Bronchial epithelial cell (primary cell): ENCODE data around the gene TSBP1. TPM values are rescaled to one million over a fixed set of nuclear protein-coding genes. Genes with fewer than 3 reads are reported as not detected.

Experiments
- DNase-seq: peaks from one replicate; pipeline ENCODE4 v3.0.0-alpha.2; 2010; ENCODE audit warnings: low read depth
- FAIRE-seq: peaks from 2 replicates; lab custom pipeline; 2011; peaks lifted over from hg19 to GRCh38; lab: Jason Lieb, UNC
- H3K27me3 ChIP-seq: 2 replicates; pipeline ENCODE4 v1.5.1; 2011; ENCODE audit warnings: low read length; ENCODE audit not compliant: control insufficient read depth, insufficient read depth
- H3K36me3 ChIP-seq: 2 replicates; pipeline ENCODE4 v1.5.1; 2011; ENCODE audit warnings: low read length; ENCODE audit not compliant: control insufficient read depth, insufficient read depth
- H3K4me3 ChIP-seq: 2 replicates; pipeline ENCODE4 v1.5.1; 2011; ENCODE audit warnings: mild to moderate bottlenecking, low read depth, low read length, control low read depth
- total RNA-seq: library from RNA; depleted of rRNA; stranded (reverse); fragments of >200 nt; gene quantifications from 2 replicates; pipeline ENCODE4 v1.2.1, GENCODE V29; 2014
- TF ChIP-seq, protein P1 (sequence below): IDR thresholded peaks from 2 replicates; pipeline ENCODE4 v1.5.1; 2011; ENCODE audit warnings: mild to moderate bottlenecking, moderate library complexity, low read length, control low read depth, inconsistent platforms; ENCODE audit not compliant: insufficient read depth, severe bottlenecking

TSBP1 gene
- total RNA-seq, 1 donor from 2014 or later, result not detected

DNA sequence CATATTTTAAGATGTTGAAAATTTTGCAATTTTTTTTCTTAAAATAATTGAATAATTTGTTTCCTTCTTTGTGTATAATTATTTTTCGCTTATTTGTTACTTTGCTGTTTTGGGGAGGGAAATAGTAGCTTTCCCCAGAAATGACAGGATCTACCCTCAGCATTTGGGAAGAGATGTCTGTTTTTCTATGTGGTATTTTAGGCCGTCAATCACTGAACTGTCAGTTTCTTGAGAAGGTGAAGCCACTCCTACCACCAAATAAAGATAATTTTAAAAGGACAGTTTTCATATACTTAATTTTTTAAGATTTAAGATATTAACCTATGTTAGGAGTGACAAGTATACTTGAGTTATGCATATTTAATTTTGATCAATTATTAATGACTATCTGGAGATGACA, 31.5 kb downstream of the TSBP1 start:
- H3K4me3 ChIP-seq, result no peak overlapping the region
- no peaks in the 10 kb centered on the region for H3K36me3 ChIP-seq
- FAIRE-seq (no peak), DNase-seq (no peak)
- TF ChIP-seq, protein P1, sequence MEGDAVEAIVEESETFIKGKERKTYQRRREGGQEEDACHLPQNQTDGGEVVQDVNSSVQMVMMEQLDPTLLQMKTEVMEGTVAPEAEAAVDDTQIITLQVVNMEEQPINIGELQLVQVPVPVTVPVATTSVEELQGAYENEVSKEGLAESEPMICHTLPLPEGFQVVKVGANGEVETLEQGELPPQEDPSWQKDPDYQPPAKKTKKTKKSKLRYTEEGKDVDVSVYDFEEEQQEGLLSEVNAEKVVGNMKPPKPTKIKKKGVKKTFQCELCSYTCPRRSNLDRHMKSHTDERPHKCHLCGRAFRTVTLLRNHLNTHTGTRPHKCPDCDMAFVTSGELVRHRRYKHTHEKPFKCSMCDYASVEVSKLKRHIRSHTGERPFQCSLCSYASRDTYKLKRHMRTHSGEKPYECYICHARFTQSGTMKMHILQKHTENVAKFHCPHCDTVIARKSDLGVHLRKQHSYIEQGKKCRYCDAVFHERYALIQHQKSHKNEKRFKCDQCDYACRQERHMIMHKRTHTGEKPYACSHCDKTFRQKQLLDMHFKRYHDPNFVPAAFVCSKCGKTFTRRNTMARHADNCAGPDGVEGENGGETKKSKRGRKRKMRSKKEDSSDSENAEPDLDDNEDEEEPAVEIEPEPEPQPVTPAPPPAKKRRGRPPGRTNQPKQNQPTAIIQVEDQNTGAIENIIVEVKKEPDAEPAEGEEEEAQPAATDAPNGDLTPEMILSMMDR, result no peak
- H3K27me3 ChIP-seq, result no peaks in the 10 kb centered on the region

DNA sequence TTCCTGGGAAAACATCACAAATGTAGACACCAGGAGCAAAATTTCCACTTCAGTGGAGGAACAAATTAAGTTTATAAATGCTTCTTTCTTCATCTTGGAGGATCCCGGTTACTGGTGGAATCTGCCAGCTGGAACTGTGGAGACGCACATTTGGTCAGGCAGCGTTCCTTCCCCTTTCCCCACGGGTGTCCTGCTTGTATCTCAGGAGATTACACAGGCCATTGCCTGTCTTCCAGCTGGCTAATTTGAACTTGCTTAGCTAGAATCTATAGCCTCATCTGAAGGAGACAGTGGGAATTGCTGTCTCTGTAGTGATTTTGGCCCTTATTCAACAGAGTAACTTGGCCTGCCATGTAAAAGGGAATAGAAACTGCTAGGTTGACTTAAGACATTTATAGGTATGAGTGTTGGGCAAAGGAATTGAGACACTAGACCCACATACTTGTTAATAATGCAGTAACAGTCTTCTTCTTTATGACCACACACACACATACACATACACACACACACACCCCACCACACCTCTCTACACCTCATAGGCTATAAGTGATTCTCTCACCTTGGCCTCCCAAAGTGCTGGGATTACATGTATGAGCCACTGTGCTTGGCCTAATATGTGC, 34.4 kb downstream of the TSBP1 start:
- Histone ChIP-seq H3K4me3 (no peak overlapping the region), H3K27me3 (no peaks in the 10 kb centered on the region), H3K36me3 (no peaks in the 10 kb centered on the region)
- FAIRE-seq (no peak), DNase-seq (no peak)
- TF ChIP-seq, protein P1, result no peak

DNA sequence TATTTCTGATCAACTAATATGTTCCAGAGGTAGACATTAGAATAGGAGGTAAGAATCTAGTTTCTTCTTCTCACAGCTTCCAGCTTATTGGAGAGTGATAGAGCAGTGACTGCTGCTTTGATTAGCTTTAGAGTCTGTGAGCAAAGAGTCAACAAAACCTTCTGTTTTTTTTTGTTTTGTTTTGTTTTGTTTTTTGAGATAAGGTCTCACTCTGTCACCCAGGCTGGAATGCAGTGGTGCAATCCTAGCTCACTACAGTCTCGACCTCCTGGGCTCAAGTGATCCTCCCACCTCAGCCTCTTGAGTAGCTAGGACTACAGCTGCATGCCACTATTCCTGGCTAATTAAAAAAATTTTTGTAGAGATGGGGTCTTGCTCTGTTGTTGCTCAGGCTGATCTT, 39.3 kb downstream of the TSBP1 start:
- H3K27me3 ChIP-seq, result no peaks in the 10 kb centered on the region
- no peak overlapping the region for H3K4me3 ChIP-seq
- TF ChIP-seq, protein P1, result no peak
- no peak for FAIRE-seq
- DNase-seq, result no peak
- no peaks in the 10 kb centered on the region for H3K36me3 ChIP-seq

DNA sequence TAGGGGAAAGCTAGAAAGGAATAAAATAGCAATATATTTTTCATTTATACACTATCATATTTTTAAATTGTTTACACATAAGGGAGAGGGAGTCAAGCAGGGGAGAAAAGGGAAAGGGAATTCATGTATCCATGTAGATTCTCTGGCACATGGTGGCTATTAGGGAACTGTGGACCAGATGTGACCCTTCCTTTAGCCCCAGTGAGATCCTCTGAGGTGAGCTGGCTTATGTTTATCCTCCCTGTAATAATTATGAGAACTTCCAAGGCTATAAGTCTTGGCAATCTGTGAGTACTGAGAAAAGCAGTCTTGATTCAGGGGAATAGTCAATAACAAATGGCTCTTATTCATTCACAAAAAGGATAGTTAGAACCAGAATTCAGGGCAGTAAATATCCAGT, 42.6 kb downstream of the TSBP1 start:
- Histone ChIP-seq H3K4me3 (no peak overlapping the region), H3K27me3 (no peaks in the 10 kb centered on the region), H3K36me3 (no peaks in the 10 kb centered on the region)
- FAIRE-seq (no peak), DNase-seq (no peak)
- TF ChIP-seq, protein P1, result no peak

DNA sequence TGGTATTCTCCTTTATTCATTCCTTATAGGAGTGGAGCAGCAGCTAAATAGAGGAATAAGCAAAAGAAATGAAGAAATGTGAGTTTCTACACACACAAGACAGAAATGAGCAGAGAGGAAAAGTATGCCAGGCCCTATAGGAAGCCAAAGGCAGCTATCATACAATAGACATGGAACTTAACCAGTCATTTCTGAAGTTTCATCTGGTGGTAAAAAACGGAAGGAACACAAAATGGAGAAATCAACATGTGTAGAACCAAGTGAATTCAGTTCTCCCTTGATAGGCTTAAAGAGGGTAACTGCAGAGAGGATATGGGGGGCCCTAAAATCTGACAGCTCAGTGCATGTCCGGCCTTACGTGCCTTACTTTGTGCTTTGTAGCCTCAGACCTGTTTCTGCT, 44.6 kb downstream of the TSBP1 start:
- FAIRE-seq (no peak), DNase-seq (no peak)
- H3K36me3 ChIP-seq, result no peaks in the 10 kb centered on the region
- H3K4me3 ChIP-seq, result no peak overlapping the region
- TF ChIP-seq, protein P1, result no peak
- H3K27me3 ChIP-seq, result no peaks in the 10 kb centered on the region

DNA sequence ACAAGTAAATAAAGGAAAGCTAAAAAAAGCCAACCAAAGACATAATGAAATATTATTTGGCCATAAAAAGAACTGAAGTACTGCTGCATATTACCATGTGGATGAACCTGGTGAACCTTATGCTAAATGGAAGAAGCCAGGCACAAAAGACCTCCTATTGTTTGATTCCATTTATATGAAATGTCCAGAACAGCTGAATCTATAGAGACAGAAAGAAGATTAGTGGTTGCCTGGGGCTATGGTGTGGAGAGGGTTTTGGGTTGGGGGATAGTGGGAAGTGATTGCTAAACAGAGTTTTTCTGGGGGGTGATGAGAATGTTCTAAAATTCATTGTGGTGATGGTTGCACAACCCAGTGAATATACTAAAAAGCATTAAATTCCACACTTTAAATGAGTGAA, 53.2 kb downstream of the TSBP1 start:
- no peak for FAIRE-seq
- Histone ChIP-seq H3K27me3 (no peaks in the 10 kb centered on the region), H3K36me3 (no peaks in the 10 kb centered on the region)

More for the DNA sequence above, 53.2 kb downstream of the TSBP1 start:
- no peak overlapping the region for H3K4me3 ChIP-seq
- no peak for DNase-seq
- TF ChIP-seq, protein P1, result no peak
